T-helper 2 cell (primary cell): ENCODE data around the gene SH3BP5L.
"Not testable (repeated sequence)": the region's sequence is repeated elsewhere in the genome, so short reads cannot be mapped to it uniquely, and the experiment has no call there.

Experiments
- DNase-seq, 5 experiments: peaks; one replicate each; pipeline versions ENCODE4 v3.0.0 to v3.0.0-alpha.2; 2012 to 2022

The SH3BP5L gene

GRCh38 chr1:248850536-248851251, 25.0 kb upstream of the SH3BP5L start:
- no peak for DNase-seq

GRCh38 chr1:248850124-248850523, 24.4 kb upstream of the SH3BP5L start:
- no peak for DNase-seq

- DNase-seq = no peak
These were observed 23.9 kb upstream of the SH3BP5L start for GRCh38 chr1:248849637-248850036.

GRCh38 chr1:248849152-248849551, 23.4 kb upstream of the SH3BP5L start:
- DNase-seq = no peak

- DNase-seq = no peak
These were observed 22.9 kb upstream of the SH3BP5L start for GRCh38 chr1:248848602-248849001.

- no peak for DNase-seq
These were observed 22.3 kb upstream of the SH3BP5L start for GRCh38 chr1:248847956-248848561.

- no peak for DNase-seq
These were observed 21.7 kb upstream of the SH3BP5L start for GRCh38 chr1:248847181-248847955.

- DNase-seq = no peak
These were observed 18.8 kb upstream of the SH3BP5L start for GRCh38 chr1:248844526-248844925.

GRCh38 chr1:248843687-248844086, 18.0 kb upstream of the SH3BP5L start:
- DNase-seq = no peak

- no peak for DNase-seq
These were observed 17.1 kb upstream of the SH3BP5L start for GRCh38 chr1:248842781-248843331.

- DNase-seq = peak in 1 of 5 experiments; percentile 66
These were observed 16.1 kb upstream of the SH3BP5L start for GRCh38 chr1:248841702-248842395.

GRCh38 chr1:248840946-248841345, 15.2 kb upstream of the SH3BP5L start:
- no peak for DNase-seq

GRCh38 chr1:248839168-248839555, 13.4 kb upstream of the SH3BP5L start:
- DNase-seq = no peak

GRCh38 chr1:248838357-248839167, 12.8 kb upstream of the SH3BP5L start:
- peak; percentile 73 to 93 (median 77) for DNase-seq

GRCh38 chr1:248837781-248838356, 12.2 kb upstream of the SH3BP5L start, which contains the start of gene ZNF672:
TSS of gene ZNF672 (plus strand) at chr1:248838224. CDS start at chr1:248847275, 9,051 bp downstream.
- peak; percentile 87 to 96 (median 90) for DNase-seq

GRCh38 chr1:248837045-248837780, 11.5 kb upstream of the SH3BP5L start:
- no peak for DNase-seq

GRCh38 chr1:248834343-248834940, 8.7 kb upstream of the SH3BP5L start:
- DNase-seq = no peak

- DNase-seq = no peak
These were observed 6.1 kb upstream of the SH3BP5L start for GRCh38 chr1:248831842-248832241.

- DNase-seq = not testable (repeated sequence)
These were observed 5.0 kb upstream of the SH3BP5L start for GRCh38 chr1:248830718-248831017.

GRCh38 chr1:248828845-248829244, 3.1 kb upstream of the SH3BP5L start:
- DNase-seq = peak in 1 of 5 experiments; percentile 33

GRCh38 chr1:248825573-248825908, 174 bp downstream of the SH3BP5L start:
- DNase-seq = no peak
